Mesodermal cell (in vitro differentiated cells): ENCODE results near the gene MBOAT1.

Experiments
- H3K27ac ChIP-seq: 2 replicates; pipeline ENCODE4 v1.7.0; 2013; ENCODE audit warnings: mild to moderate bottlenecking, low read depth, low read length, moderate library complexity; ENCODE audit not compliant: severe bottlenecking
- H3K36me3 ChIP-seq: 2 replicates; pipeline ENCODE4 v1.7.1; 2013; ENCODE audit warnings: mild to moderate bottlenecking, low read length, moderate library complexity; ENCODE audit not compliant: control insufficient read depth, insufficient read depth
- H3K4me1 ChIP-seq: one replicate; pipeline ENCODE4 v1.7.1; 2013; ENCODE audit warnings: mild to moderate bottlenecking, low read length; ENCODE audit not compliant: insufficient read depth, control insufficient read depth, poor library complexity, severe bottlenecking
- H3K4me3 ChIP-seq: 2 replicates; pipeline ENCODE4 v1.7.0; 2013; ENCODE audit warnings: low read length, control low read depth, mild to moderate bottlenecking; ENCODE audit not compliant: insufficient read depth, poor library complexity, severe bottlenecking; ENCODE audit errors: extremely low read depth
- H3K9me3 ChIP-seq: 2 replicates; pipeline ENCODE4 v1.7.1; 2013; ENCODE audit warnings: mild to moderate bottlenecking, low read length, moderate library complexity; ENCODE audit not compliant: control insufficient read depth
- WGBS, 2 experiments: methylation state at CpG; one replicate each; pipeline ENCODE4 v1.1.5; 2013; ENCODE audit warnings: missing lambda C conversion rate in 2 of 2; ENCODE audit not compliant: insufficient coverage in 2 of 2; 5-methylcytosine and 5-hydroxymethylcytosine counted together

Gene MBOAT1

DNA sequence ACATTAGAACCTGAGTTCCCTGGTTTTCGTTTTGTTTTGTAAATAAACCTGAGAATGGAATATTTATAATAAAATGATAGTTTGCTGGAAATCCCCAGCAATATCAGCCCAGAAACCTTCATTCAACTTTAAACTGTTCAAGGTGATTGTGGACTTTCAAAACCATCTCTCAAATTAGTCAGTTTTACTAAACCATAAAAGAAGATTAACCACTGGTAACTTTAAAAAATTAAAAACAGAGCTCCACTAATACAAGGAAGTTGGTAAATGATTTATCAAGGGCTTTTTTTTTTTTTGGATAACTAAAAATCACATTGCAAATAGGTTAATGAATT, 10.0 kb downstream of the MBOAT1 start:
- WGBS, 2 experiments = no CpG with 5 or more reads among the region's 1 CpG
- Histone ChIP-seq H3K27ac (no peak overlapping the region), H3K4me3 (no peak overlapping the region), H3K4me1 (peaks cover 24% of the 10 kb centered on the region), H3K9me3 (no peaks in the 10 kb centered on the region), H3K36me3 (no peaks in the 10 kb centered on the region)

DNA sequence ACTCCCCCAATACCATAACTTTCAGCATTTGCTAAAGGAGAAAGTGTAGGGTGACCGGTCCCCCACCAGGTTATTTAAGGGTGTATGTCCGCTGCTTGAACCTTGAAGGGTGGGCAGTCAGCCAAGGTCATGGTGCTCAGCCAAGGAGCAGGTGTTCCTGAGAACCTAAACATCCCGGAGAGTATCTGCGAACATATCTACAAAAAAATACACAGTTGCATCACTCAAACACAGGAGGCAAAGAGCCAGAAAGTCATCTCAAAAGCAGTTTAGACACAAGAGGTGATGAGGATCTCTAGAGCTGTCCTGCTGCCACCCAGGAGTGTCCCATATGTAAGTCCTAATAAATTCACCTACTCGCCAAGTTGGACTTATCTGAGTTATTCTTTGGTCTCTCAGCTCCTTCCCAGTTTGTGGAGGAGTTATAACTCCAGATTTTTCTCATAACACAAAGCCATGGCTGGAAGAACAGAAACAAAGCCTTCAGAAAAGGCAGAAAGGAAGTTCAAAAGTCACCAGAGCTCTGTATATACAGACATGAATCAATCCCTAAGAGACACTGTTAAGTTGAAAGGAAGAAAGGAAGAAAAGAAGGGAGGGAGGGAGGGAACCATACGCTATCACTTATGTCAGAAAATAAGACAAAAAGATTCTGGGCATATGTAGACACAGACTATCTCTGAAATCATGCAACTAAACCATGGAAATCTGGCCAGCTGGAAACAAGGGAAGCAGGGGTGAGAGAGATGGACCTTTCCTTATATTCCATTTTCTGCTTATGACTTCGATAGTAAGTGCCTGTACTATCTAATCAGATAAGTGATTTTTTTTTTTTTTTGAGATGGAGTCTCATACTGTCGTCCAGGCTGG, 11.3 kb downstream of the MBOAT1 start:
- H3K27ac ChIP-seq = no peak overlapping the region
- peaks cover 21% of the 10 kb centered on the region for H3K4me1 ChIP-seq
- 84 to 88% methylated on average over 3 to 5 of the region's 8 CpGs for WGBS, 2 experiments
- H3K4me3 ChIP-seq = no peak overlapping the region
- no peaks in the 10 kb centered on the region for H3K36me3 ChIP-seq
- no peaks in the 10 kb centered on the region for H3K9me3 ChIP-seq

DNA sequence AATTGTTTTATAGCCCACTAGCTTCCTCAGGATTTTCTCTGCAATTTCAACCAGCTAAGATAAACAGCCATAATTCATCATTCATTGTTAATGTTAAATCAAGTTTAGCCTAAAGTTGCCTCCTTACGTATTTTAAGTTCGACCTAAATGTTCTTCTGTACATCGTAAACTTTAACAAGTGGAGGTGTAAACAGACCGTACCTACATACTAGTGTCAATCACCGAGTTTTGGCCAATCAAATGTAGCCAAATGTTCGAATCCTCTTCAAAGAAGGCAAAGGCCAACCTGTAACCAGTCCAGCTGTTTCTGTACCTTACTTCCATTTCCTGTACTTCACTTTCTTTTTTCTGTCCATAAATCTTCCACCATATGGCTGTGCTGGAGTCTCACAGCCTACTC, 13.5 kb downstream of the MBOAT1 start:
- Histone ChIP-seq H3K4me1 (peaks cover 10% of the 10 kb centered on the region), H3K27ac (no peak overlapping the region), H3K4me3 (no peak overlapping the region), H3K36me3 (no peaks in the 10 kb centered on the region), H3K9me3 (no peaks in the 10 kb centered on the region)
- 76 to 90% methylated on average over 6 of the region's 6 CpGs for WGBS, 2 experiments

DNA sequence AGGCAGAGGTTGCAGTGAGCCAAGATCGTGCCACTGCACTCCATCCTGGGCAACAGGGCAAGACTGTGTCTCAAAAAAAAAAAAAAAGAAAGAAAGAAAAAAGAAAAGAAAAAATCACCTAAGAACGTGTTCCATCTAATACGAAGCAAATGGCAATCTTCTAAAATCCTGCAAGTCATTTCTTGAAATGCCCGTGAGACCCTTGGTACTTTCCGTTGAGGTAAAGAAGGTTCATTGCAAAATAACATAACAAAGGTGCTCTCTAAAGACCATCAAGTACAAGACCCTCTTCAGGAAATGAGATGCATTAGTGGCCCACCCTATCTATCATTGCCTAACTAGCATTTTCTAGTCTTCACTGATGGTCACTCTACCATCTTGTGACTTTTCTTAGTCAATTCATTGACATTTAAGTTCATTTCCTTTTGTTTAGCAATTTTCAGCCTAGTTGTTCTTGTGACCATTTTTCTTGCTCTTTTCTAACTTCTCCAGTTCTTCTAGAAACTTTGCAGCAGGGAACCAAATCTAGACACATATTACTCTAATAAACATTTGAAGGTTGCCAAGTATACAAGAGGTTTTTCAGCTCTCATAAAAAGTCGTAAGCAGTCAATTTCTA, 14.0 kb downstream of the MBOAT1 start:
- peaks cover 10% of the 10 kb centered on the region for H3K4me1 ChIP-seq
- 77 to 88% methylated on average over 4 to 6 of the region's 6 CpGs for WGBS, 2 experiments
- H3K4me3 ChIP-seq = no peak overlapping the region
- H3K9me3 ChIP-seq = no peaks in the 10 kb centered on the region
- no peak overlapping the region for H3K27ac ChIP-seq
- H3K36me3 ChIP-seq = no peaks in the 10 kb centered on the region

DNA sequence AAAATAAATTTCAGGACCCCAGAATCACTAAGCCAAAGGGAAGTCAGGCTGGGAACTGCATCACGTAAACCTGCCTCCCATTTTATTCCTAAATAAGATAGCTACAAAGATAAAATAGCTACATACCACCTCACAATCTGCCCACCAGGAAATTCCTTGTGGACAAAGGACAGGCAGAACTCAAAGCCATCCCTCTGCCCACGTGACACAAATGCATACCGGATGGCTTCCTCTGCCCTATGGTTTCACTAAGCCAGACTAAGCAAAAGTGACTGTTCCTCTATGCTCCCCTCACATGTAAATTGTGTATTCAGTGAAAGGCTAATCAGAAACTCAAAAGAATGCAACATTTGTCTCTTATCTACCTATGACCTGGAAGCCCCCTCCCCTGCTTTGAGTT, 15.0 kb downstream of the MBOAT1 start:
- H3K9me3 ChIP-seq = no peaks in the 10 kb centered on the region
- H3K4me3 ChIP-seq = no peak overlapping the region
- peaks cover 8% of the 10 kb centered on the region for H3K4me1 ChIP-seq
- WGBS, 2 experiments = 50 to 58% methylated on average over 2 to 3 of the region's 3 CpGs
- no peak overlapping the region for H3K27ac ChIP-seq
- no peaks in the 10 kb centered on the region for H3K36me3 ChIP-seq

DNA sequence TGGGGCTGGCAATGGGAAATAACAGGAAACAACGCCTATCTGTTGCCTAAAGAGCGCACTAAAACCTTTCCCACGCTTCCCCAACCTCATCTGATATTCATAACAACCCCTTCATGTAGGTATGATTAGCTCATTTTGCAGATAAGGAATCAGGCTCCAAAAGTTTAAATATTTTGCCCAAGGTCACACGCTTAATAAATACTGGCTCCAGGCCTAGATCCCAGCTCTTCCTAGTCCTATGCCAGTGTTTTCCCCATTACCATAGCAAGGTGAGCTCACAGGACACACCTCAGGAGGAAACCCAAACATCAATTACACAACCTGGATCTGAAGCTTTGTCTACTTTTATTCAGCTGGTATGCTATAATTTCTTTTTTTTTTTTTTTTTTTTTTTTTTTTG, 19.6 kb downstream of the MBOAT1 start:
- Histone ChIP-seq H3K9me3 (no peaks in the 10 kb centered on the region), H3K27ac (no peak overlapping the region), H3K4me3 (no peak overlapping the region), H3K4me1 (peaks cover 15% of the 10 kb centered on the region), H3K36me3 (no peaks in the 10 kb centered on the region)
- 81 to 86% methylated on average over 2 to 3 of the region's 4 CpGs for WGBS, 2 experiments

DNA sequence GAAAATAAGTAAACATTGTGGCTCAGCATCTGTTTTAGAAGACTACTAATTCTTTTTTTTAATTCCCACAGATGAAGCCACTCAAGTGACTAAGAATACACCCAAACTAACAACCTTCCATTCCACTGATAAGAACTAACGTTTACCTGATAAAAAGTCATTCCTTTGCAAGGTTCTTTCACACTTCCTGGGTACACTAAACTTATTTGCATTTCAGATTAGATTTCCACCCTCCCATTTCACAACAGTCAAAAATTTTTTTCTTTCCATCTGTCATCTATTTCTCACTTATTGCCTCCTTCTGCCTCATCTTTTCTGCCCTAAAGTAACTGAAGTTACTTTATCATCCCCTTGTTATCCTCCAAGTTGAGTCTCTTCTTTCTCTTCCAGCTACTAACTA, 20.3 kb downstream of the MBOAT1 start:
- peaks cover 15% of the 10 kb centered on the region for H3K4me1 ChIP-seq
- no peaks in the 10 kb centered on the region for H3K36me3 ChIP-seq
- H3K9me3 ChIP-seq = no peaks in the 10 kb centered on the region
- H3K4me3 ChIP-seq = no peak overlapping the region
- WGBS, 2 experiments = 46 to 80% methylated on average over 1 of the region's 1 CpG
- H3K27ac ChIP-seq = no peak overlapping the region

DNA sequence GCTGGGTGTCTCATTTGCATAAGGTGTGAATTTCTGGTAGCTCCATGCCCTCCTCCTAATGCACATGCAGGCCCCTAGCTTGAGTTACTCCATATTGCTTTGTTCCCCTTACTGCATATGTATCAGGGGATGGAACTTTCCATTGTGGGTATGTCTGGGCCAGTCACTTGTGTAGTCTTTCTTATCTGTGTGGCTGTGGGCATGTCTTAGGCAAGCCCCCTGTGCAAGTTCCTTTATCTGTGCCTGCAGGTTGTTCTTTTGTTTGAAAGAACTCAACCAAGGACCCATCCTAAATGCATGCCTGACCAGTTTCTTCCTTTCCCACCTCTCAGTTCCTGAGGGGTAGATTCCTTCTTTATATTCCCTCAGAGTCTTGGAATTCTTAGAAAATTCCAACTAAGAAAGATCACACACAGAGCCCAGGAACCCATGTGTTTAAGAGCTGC, 23.6 kb downstream of the MBOAT1 start:
- Histone ChIP-seq H3K27ac (no peak overlapping the region), H3K36me3 (no peaks in the 10 kb centered on the region), H3K4me1 (peaks cover 21% of the 10 kb centered on the region)

DNA sequence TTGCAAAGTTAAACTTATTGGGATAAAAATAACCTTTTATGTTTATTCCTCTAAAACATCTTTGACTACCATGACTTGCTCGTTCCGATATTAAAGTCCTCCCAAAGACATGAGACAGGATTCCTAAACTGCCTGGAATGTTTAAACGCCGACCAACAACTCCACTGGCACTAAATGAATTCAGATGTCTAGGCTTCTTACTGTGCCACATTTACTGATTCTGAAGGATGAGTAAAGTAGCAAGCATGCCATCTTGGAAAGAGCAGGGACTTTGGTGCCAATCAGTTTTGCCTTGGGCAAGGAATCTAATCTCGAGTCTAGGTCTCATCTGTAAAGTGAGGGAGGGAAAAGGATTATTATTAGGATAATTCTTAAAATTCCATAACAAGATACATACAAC, 25.3 kb downstream of the MBOAT1 start:
- H3K4me3 ChIP-seq = no peak overlapping the region
- whole genome bisulfite sequencing, 2 experiments = 96 to 100% methylated on average over 4 of the region's 5 CpGs
- peaks cover 3% of the 10 kb centered on the region for H3K9me3 ChIP-seq
- no peaks in the 10 kb centered on the region for H3K36me3 ChIP-seq
- no peak overlapping the region for H3K27ac ChIP-seq
- H3K4me1 ChIP-seq = peaks cover 21% of the 10 kb centered on the region

More for the DNA sequence above, 23.6 kb downstream of the MBOAT1 start:
- Histone ChIP-seq H3K4me3 (no peak overlapping the region), H3K9me3 (no peaks in the 10 kb centered on the region)

DNA sequence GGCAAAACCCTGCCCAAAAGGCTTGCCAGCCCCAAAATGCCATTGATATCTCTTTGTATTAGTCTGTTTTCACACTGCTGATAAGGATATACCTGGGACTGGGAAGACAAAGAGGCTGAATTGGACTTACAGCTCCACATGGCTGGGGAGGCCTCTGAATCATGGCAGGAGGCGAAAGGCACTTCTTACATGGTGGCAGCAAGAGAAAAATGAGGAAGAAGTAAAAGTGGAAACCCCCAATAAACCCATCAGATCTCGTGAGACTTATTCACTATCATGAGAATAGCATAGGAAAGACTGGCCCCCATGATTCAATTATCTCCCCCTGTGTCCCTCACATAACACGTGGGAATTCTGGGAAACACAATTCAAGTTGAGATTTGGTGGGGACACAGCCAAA, 28.6 kb downstream of the MBOAT1 start:
- no peak overlapping the region for H3K27ac ChIP-seq
- WGBS, 2 experiments = 80 to 83% methylated on average over 1 to 2 of the region's 3 CpGs
- H3K4me3 ChIP-seq = no peak overlapping the region

DNA sequence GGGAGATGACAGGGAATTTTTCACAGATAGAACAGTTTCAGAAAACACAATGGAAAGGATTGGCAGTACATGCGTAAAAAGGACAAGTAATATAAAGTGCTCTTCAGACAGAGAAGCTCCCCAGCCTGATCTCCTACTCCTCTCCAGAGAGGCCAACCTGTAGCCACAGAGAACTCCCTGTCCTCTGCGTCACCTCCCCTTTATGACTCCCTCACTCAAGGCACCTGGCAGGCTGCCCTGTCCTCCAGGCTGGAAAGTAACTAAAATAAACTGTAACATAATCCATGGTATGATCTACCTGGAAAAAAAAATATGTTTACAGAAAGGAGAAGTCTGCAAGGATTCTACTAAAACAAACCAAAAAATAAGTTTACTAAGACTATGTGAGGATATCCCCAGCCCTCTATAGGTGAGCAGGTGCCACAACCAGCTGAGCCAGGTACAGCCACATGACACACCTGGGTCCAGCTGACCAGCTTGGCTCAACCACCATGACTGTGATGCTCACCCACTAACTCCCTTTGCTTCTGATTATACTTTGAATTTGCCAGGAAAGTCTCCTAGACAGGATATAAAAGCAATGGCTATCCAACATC, 29.2 kb downstream of the MBOAT1 start:
- 83% methylated on average over 1 of the region's 2 CpGs; no CpG with 5 or more reads in 1 of the 2 experiments for WGBS, 2 experiments
- peaks cover 4% of the 10 kb centered on the region for H3K9me3 ChIP-seq
- H3K36me3 ChIP-seq = no peaks in the 10 kb centered on the region
- no peak overlapping the region for H3K27ac ChIP-seq
- H3K4me3 ChIP-seq = no peak overlapping the region
- peaks cover 8% of the 10 kb centered on the region for H3K4me1 ChIP-seq

More for the DNA sequence above, 28.6 kb downstream of the MBOAT1 start:
- Histone ChIP-seq H3K9me3 (peaks cover 4% of the 10 kb centered on the region), H3K36me3 (no peaks in the 10 kb centered on the region), H3K4me1 (peaks cover 14% of the 10 kb centered on the region)
